ENCODE measurements around the gene AKT3.

DNA sequence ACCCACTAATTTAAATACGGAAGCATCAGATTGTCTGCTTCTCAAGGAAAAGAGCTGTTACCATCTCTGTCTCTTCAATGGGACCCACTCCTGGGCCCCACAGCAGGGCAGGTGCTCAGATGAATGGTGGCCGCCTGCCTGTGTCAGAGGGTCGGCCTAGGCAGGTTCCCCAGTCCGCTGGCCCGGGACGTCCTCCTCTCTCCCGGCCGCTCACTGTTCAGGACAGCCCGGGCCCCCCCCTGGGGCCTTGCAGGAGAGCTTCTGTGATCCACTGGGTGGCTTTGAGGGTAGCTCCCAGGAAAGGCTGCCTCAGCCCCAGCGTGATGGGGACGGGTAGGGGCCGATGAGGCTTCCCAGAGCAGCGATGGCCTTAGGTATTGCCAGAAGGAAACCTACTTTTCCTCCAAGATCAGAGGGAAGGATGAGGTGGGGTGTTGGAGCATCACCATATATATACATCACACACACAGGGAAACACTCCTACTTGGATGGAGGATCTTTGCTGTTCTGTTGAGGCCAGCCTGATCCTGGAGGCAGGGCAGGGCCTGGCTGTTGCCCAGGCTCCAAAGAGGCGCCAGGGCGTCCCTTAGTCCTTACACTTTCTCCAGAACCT is 362.9 kb downstream of the AKT3 start:
- TF ChIP-seq EZH2 (IDR thresholded peaks at IDR 0.05; ENCODE audit: low read depth), result no peak
- TF ChIP-seq, protein P1, sequence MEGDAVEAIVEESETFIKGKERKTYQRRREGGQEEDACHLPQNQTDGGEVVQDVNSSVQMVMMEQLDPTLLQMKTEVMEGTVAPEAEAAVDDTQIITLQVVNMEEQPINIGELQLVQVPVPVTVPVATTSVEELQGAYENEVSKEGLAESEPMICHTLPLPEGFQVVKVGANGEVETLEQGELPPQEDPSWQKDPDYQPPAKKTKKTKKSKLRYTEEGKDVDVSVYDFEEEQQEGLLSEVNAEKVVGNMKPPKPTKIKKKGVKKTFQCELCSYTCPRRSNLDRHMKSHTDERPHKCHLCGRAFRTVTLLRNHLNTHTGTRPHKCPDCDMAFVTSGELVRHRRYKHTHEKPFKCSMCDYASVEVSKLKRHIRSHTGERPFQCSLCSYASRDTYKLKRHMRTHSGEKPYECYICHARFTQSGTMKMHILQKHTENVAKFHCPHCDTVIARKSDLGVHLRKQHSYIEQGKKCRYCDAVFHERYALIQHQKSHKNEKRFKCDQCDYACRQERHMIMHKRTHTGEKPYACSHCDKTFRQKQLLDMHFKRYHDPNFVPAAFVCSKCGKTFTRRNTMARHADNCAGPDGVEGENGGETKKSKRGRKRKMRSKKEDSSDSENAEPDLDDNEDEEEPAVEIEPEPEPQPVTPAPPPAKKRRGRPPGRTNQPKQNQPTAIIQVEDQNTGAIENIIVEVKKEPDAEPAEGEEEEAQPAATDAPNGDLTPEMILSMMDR (conservative IDR thresholded peaks at IDR 0.05), result no peak

Data from PC-9 (cell line).